Endodermal cell (in vitro differentiated cells): Measurements from ENCODE around the gene KCNH5. TPM values are rescaled to one million over a fixed set of nuclear protein-coding genes. Genes with fewer than 3 reads are reported as not detected.

Experiments
- DNase-seq: peaks from one replicate; pipeline ENCODE4 v3.0.0-alpha.2; 2017
- H3K27ac ChIP-seq: 2 replicates; pipeline ENCODE4 v1.5.1; 2013; ENCODE audit warnings: mild to moderate bottlenecking, low read depth, low read length, moderate library complexity
- H3K27me3 ChIP-seq: 2 replicates; pipeline ENCODE4 v1.6.1; 2013; ENCODE audit warnings: mild to moderate bottlenecking, low read length, moderate library complexity; ENCODE audit not compliant: insufficient read depth, control insufficient read depth, poor library complexity, severe bottlenecking
- H3K36me3 ChIP-seq: 2 replicates; pipeline ENCODE4 v1.7.0; 2013; ENCODE audit warnings: mild to moderate bottlenecking, low read length, moderate library complexity; ENCODE audit not compliant: control insufficient read depth, insufficient read depth
- H3K4me1 ChIP-seq: one replicate; pipeline ENCODE4 v1.7.0; 2013; ENCODE audit warnings: low read length; ENCODE audit not compliant: control insufficient read depth, insufficient read depth
- H3K4me3 ChIP-seq: 2 replicates; pipeline ENCODE4 v1.5.1; 2013; ENCODE audit warnings: mild to moderate bottlenecking, low read length, moderate library complexity
- H3K9ac ChIP-seq: 2 replicates; pipeline ENCODE4 v1.6.1; 2013; ENCODE audit warnings: mild to moderate bottlenecking, low read length, moderate library complexity; ENCODE audit not compliant: poor library complexity, severe bottlenecking; ENCODE audit errors: extremely low read depth
- H3K9me3 ChIP-seq: 2 replicates; pipeline ENCODE4 v1.6.1; 2013; ENCODE audit warnings: mild to moderate bottlenecking, low read length, moderate library complexity; ENCODE audit not compliant: control insufficient read depth
- H3K27ac Mint-ChIP-seq: 2 replicates; pipeline ENCODE4 v1.8.0; 2020; ENCODE audit warnings: mixed read lengths
- H3K27me3 Mint-ChIP-seq: 2 replicates; pipeline ENCODE4 v1.8.0; 2021; ENCODE audit warnings: mild to moderate bottlenecking, mixed read lengths; ENCODE audit not compliant: insufficient read depth
- H3K36me3 Mint-ChIP-seq: 2 replicates; pipeline ENCODE4 v1.8.0; 2020; ENCODE audit warnings: low read depth, mixed read lengths
- H3K4me1 Mint-ChIP-seq: 2 replicates; pipeline ENCODE4 v1.8.0; 2020; ENCODE audit warnings: mixed read lengths
- H3K4me3 Mint-ChIP-seq: 2 replicates; pipeline ENCODE4 v1.8.0; 2020; ENCODE audit warnings: mild to moderate bottlenecking, moderate library complexity, mixed read lengths
- H3K9me3 Mint-ChIP-seq: 2 replicates; pipeline ENCODE4 v1.8.0; 2020; ENCODE audit warnings: mild to moderate bottlenecking, mixed read lengths
- WGBS, 2 experiments: methylation state at CpG; one replicate each; pipeline versions ENCODE4 v1.1.5 to v1.1.7; 2013; ENCODE audit warnings: missing lambda C conversion rate in 2 of 2, mixed read lengths in 1 of 2; ENCODE audit not compliant: insufficient coverage in 1 of 2, insufficient read length in 1 of 2; 5-methylcytosine and 5-hydroxymethylcytosine counted together
- total RNA-seq, 2 donors: library from RNA; stranded (reverse); fragmentation: NEBNext Ultra II Directional in 1 of 2; extraction: Animal tissue kit (Norgen Biotek cat#: 25700) in 1 of 2; gene quantifications; 2 replicates in 1 of 2; 3 replicates in 1 of 2; pipeline ENCODE4 v1.2.1, GENCODE V29; 2021
- TF ChIP-seq, protein P1 (sequence below): fragments of 200-600 bp; sonication (generic); conservative IDR thresholded peaks from 2 replicates; pipeline ENCODE4 v1.5.0; 2021; ENCODE audit warnings: antibody characterized with exemption, mild to moderate bottlenecking

Gene KCNH5
- total RNA-seq, 2 donors from 2014 or later: 2.5 to 3.9 TPM

DNA sequence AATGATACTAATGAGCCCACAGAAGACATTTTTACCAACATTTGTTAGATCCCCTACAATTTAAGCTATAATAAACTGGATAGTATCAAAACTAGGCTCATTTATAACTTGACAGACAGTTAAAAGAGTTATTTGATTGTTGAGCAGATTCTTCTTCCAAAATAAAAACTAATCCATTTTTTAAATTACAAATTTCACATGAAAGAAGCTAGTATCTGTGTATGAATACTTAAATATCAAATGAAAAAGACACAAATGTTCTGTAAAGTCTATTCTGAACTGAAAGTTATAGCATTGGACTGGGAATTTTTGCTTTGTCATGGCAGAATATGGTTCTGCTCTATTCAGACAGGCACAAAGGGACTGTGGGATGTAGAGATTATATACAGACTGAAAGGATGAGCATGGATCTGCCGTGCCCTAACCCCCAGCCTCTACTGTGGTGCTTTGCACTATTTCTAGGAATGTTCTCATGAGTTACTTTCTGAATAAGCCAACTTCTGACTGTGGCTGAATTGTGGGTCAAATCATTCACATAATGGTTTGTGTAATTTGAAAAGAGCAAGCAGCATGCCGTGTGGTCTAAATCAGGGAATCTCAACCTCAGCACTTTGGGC is 352.7 kb downstream of the KCNH5 start:
- TF ChIP-seq, protein P1, sequence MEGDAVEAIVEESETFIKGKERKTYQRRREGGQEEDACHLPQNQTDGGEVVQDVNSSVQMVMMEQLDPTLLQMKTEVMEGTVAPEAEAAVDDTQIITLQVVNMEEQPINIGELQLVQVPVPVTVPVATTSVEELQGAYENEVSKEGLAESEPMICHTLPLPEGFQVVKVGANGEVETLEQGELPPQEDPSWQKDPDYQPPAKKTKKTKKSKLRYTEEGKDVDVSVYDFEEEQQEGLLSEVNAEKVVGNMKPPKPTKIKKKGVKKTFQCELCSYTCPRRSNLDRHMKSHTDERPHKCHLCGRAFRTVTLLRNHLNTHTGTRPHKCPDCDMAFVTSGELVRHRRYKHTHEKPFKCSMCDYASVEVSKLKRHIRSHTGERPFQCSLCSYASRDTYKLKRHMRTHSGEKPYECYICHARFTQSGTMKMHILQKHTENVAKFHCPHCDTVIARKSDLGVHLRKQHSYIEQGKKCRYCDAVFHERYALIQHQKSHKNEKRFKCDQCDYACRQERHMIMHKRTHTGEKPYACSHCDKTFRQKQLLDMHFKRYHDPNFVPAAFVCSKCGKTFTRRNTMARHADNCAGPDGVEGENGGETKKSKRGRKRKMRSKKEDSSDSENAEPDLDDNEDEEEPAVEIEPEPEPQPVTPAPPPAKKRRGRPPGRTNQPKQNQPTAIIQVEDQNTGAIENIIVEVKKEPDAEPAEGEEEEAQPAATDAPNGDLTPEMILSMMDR: no peak
- Histone ChIP-seq H3K27ac (no peak overlapping the region), H3K27me3 (no peaks in the 10 kb centered on the region), H3K9me3 (peaks cover 17% of the 10 kb centered on the region), H3K36me3 (no peaks in the 10 kb centered on the region), H3K4me3 (no peak overlapping the region), H3K4me1 (peaks cover 25% of the 10 kb centered on the region), H3K9ac (no peak overlapping the region)
- H3K4me1 Mint-ChIP-seq: peaks cover 36% of the 10 kb centered on the region
- no peaks in the 10 kb centered on the region for H3K27me3 Mint-ChIP-seq
- DNase-seq: no peak
- whole genome bisulfite sequencing, 2 experiments: 86% methylated on average over 2 of the region's 2 CpGs; no CpG with 5 or more reads in 1 of the 2 experiments
- H3K4me3 Mint-ChIP-seq: no peak overlapping the region
- peak overlapping the region; percentile 37 for H3K27ac Mint-ChIP-seq
- peaks cover 11% of the 10 kb centered on the region for H3K36me3 Mint-ChIP-seq
- H3K9me3 Mint-ChIP-seq: peaks cover 20% of the 10 kb centered on the region

DNA sequence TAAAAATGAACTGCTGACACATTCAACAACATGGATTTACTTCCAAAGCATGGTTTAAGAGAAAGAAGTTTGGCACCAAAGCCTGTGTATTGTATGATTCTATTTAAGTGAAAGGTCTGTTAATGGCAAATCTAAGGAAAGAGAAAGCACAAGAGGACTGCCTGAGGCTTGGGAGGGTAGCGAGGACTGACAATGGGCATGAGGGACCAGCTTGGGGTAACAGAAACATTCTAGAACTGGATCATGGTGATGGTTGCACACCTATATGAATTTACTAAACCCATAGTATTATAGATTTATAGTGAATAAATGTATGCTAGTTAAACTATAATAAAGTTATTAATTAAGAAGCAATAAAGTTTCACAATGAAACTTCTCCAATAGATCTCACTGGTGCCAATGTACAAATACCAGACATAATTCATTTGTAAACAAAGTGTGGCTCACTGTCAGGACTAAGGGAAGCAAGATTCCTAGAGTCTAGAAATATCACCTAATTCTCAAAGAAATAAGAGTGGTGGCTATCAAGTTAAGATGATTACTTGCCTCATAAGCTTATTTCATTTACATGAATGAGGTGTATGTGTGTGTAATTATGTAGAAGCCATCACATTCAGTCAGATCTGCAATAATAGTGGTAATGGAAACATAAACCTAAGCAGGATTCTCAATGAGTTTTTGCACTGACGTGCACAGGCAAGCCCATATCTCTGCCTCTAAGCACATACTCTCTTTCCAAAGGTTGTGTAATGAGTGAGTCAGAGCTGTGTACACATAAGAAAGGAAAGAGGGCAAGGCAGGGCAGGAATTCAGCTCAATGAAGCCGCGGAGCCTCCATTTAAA is 353.4 kb downstream of the KCNH5 start:
- peaks cover 16% of the 10 kb centered on the region for H3K36me3 Mint-ChIP-seq
- Histone ChIP-seq H3K27me3 (no peaks in the 10 kb centered on the region), H3K27ac (no peak overlapping the region), H3K4me1 (peaks cover 23% of the 10 kb centered on the region), H3K9ac (no peak overlapping the region), H3K4me3 (no peak overlapping the region), H3K9me3 (peaks cover 24% of the 10 kb centered on the region), H3K36me3 (no peaks in the 10 kb centered on the region)
- no peaks in the 10 kb centered on the region for H3K27me3 Mint-ChIP-seq
- peaks cover 33% of the 10 kb centered on the region for H3K4me1 Mint-ChIP-seq
- no peak overlapping the region for H3K4me3 Mint-ChIP-seq
- WGBS, 2 experiments: 77% methylated on average over 2 of the region's 4 CpGs; no CpG with 5 or more reads in 1 of the 2 experiments
- DNase-seq: no peak
- TF ChIP-seq, protein P1: no peak
- H3K27ac Mint-ChIP-seq: peak overlapping the region; percentile 76
- peaks cover 27% of the 10 kb centered on the region for H3K9me3 Mint-ChIP-seq

DNA sequence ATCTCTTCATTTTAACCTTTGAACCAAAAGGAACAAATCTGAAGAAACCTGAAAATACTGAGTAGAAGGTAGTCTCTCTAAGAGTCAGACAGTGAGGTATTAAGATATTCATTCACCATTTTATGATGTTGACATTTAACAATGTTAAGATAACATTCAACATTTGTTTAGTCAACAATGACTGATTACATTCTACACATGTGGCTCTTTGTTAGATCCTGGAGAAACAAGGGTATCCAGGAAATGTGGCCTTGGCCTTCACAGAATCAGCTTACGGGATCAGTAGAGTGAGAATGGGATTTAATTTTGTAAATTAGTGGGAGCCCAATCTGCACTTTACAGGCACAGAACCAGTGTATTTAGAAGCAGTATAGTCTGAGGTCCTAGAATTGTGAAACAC is 355.5 kb downstream of the KCNH5 start:
- Mint-ChIP-seq H3K4me3 (no peak overlapping the region), H3K9me3 (peaks cover 29% of the 10 kb centered on the region), H3K27me3 (no peaks in the 10 kb centered on the region), H3K27ac (no peak overlapping the region), H3K36me3 (peaks cover 17% of the 10 kb centered on the region), H3K4me1 (peaks cover 17% of the 10 kb centered on the region)
- TF ChIP-seq, protein P1: no peak
- Histone ChIP-seq H3K9me3 (peaks cover 27% of the 10 kb centered on the region), H3K4me3 (peak overlapping the region; percentile 53), H3K4me1 (peaks cover 8% of the 10 kb centered on the region), H3K27ac (no peak overlapping the region), H3K36me3 (no peaks in the 10 kb centered on the region), H3K9ac (no peak overlapping the region), H3K27me3 (no peaks in the 10 kb centered on the region)
- no peak for DNase-seq
- WGBS, 2 experiments: 74% methylated on average over 1 of the region's 1 CpG; no CpG with 5 or more reads in 1 of the 2 experiments
